Adrenal gland (tissue), 12 donors: ENCODE data around the gene LHPP. TPM values are rescaled to one million over a fixed set of nuclear protein-coding genes. Genes with fewer than 3 reads are reported as not detected.

Experiments used
- DNase-seq, 7 donors: peaks; one replicate each; pipeline ENCODE4 v3.0.0-alpha.2; 2019 to 2020
- H3K27ac ChIP-seq, 5 donors: fragments of 200-600 bp; sonication (generic) in 4 of 5; 1 replicate in 3 of 5; 2 replicates in 2 of 5; pipeline versions ENCODE4 v1.5.1 to v1.8.0; 2016 to 2020; ENCODE audit warnings: mild to moderate bottlenecking in 1 of 5
- H3K27me3 ChIP-seq: fragments of 200-600 bp; 2 replicates; pipeline ENCODE4 v1.8.0; 2021
- H3K36me3 ChIP-seq, 2 donors: fragments of 200-600 bp; replicated peaks in 1 of 2; 1 replicate in 1 of 2; 2 replicates in 1 of 2; pipeline versions ENCODE4 v1.5.1 to v1.8.0; 2018 to 2022
- H3K4me1 ChIP-seq, 2 donors: fragments of 200-600 bp; replicated peaks in 1 of 2; 1 replicate in 1 of 2; 2 replicates in 1 of 2; pipeline versions ENCODE4 v1.5.1 to v1.8.0; 2018 to 2021
- H3K4me3 ChIP-seq, 4 donors: fragments of 200-600 bp; sonication (generic) in 3 of 4; one replicate each; pipeline ENCODE4 v1.5.1; 2016 to 2018
- H3K9me3 ChIP-seq, 3 donors: fragments of 200-600 bp; sonication (generic) in 1 of 3; replicated peaks in 1 of 3; 1 replicate in 2 of 3; 2 replicates in 1 of 3; pipeline versions ENCODE4 v1.5.1 to v1.8.0; 2016 to 2021
- CTCF ChIP-seq, 6 experiments: fragments of 450-650 bp in 4 of 6; fragments of 200-600 bp in 2 of 6; sonication (generic) in 1 of 6; IDR thresholded peaks; 1 replicate in 5 of 6; 2 replicates in 1 of 6; pipeline versions ENCODE4 v1.5.1 to v1.8.0; 2016 to 2021; ENCODE audit warnings: antibody characterized with exemption in 6 of 6, mild to moderate bottlenecking in 2 of 6, moderate library complexity in 1 of 6
- POLR2A ChIP-seq, 2 donors: fragments of 450-650 bp; IDR thresholded peaks; one replicate each; pipeline ENCODE4 v1.6.1; 2017; ENCODE audit warnings: antibody characterized with exemption in 2 of 2, mild to moderate bottlenecking in 2 of 2, moderate library complexity in 1 of 2
- WGBS, 4 donors: extraction: QIAGEN DNeasy Blood & Tissue Kit in 2 of 4; methylation state at CpG; one replicate each; pipeline versions ENCODE4 v1.1.5 to v1.1.7; 2013 to 2017; 5-methylcytosine and 5-hydroxymethylcytosine counted together
- intact Hi-C, 2 donors: fragments of 100-400 bp; cut with DNase I; formaldehyde crosslinking; loops; one replicate each; pipeline versions ENCODE4 v1.14.1 to v1.15.0; 2022 to 2023
- polyA plus RNA-seq, 3 donors: library from polyadenylated mRNA; stranded (reverse); fragments of 200-250 nt in 2 of 3; fragments of 350-450 nt in 1 of 3; fragmentation: Illumina TruSeq in 1 of 3; extraction: RNeasy Lipid Tissue Mini Kit (QIAGEN cat#74804) in 1 of 3; gene quantifications; one replicate each; pipeline ENCODE4 v1.2.3, GENCODE V29; 2013 to 2014
- total RNA-seq, 9 donors: library from RNA; depleted of rRNA in 4 of 9; stranded (reverse); fragments of >200 nt in 4 of 9; fragments of 120-200 nt in 1 of 9; fragmentation: NEBNext Ultra II Directional in 1 of 9; extraction: Animal tissue kit (Norgen Biotek cat#: 25700) in 1 of 9; gene quantifications; one replicate each; pipeline versions ENCODE4 v1.1.0 to v1.2.4, GENCODE V29; 2013 to 2023
- donor health status: healthy with polysubstance abuse.
- donor health status: Bipolar disorder and iron deficiency.
- donor health status: DM: yes; HTN: yes; CAD: no.
- donor health status: DM: no; HTN: no; CAD: no.
- donor health status: DM: no; HTN: no; CAD: no.
- donor health status: DM: yes; HTN: yes; CAD: no.

LHPP gene
- total and polyA plus RNA-seq, 12 donors = 10.5 to 70.1 (median 43.4) TPM

- no peak overlapping the region for H3K27ac ChIP-seq
- H3K36me3 ChIP-seq = no peaks in the 10 kb centered on the region
- no peaks in the 10 kb centered on the region for H3K9me3 ChIP-seq
- intact Hi-C loops = no loop called here
- H3K4me3 ChIP-seq = no peak overlapping the region
- no peaks in the 10 kb centered on the region for H3K27me3 ChIP-seq
- 66 to 93% (median 88%) methylated on average over 2 of the region's 2 CpGs for WGBS, 4 donors
- TF ChIP-seq POLR2A (IDR thresholded peaks at IDR 0.05) (no peak), CTCF (IDR thresholded peaks at IDR 0.05) (no peak)
- DNase-seq = no peak
- H3K4me1 ChIP-seq = peaks cover 5 to 11% of the 10 kb centered on the region in 2 donors
These were observed 2.7 kb upstream of the LHPP start for GRCh38 chr10:124458889-124459288.

- Histone ChIP-seq H3K27ac (no peak overlapping the region), H3K27me3 (no peaks in the 10 kb centered on the region), H3K4me3 (no peak overlapping the region), H3K36me3 (no peaks in the 10 kb centered on the region), H3K4me1 (peaks cover 8 to 16% of the 10 kb centered on the region in 2 donors), H3K9me3 (no peaks in the 10 kb centered on the region)
- intact Hi-C loops = no loop called here
- TF ChIP-seq CTCF (IDR thresholded peaks at IDR 0.05) = no peak
- no peak for TF ChIP-seq POLR2A (IDR thresholded peaks at IDR 0.05)
- 28 to 50% (median 43%) methylated on average over 1 of the region's 1 CpG for WGBS, 4 donors
- no peak for DNase-seq
These were observed 2.2 kb upstream of the LHPP start for GRCh38 chr10:124459395-124459794.

GRCh38 chr10:124460144-124460543 lies 1.5 kb upstream of the LHPP start:
- H3K27ac ChIP-seq = no peak overlapping the region
- H3K4me3 ChIP-seq = no peak overlapping the region
- no peaks in the 10 kb centered on the region for H3K27me3 ChIP-seq
- 71 to 84% (median 79%) methylated on average over 4 to 5 of the region's 5 CpGs for WGBS, 4 donors
- intact Hi-C loops = no loop called here
- peaks cover 14 to 22% of the 10 kb centered on the region in 2 donors for H3K4me1 ChIP-seq
- no peaks in the 10 kb centered on the region for H3K36me3 ChIP-seq
- TF ChIP-seq CTCF (IDR thresholded peaks at IDR 0.05) (no peak), POLR2A (IDR thresholded peaks at IDR 0.05) (no peak)
- DNase-seq = no peak
- no peaks in the 10 kb centered on the region for H3K9me3 ChIP-seq

- Histone ChIP-seq H3K36me3 (no peaks in the 10 kb centered on the region), H3K4me3 (peak overlapping the region in 3 of 4 donors; percentile 57 to 98 (median 60)), H3K27me3 (no peaks in the 10 kb centered on the region), H3K9me3 (no peaks in the 10 kb centered on the region), H3K4me1 (peaks cover 22 to 41% of the 10 kb centered on the region in 2 donors), H3K27ac (peak overlapping the region in 2 of 5 donors; percentile 84 to 94)
- no peak for DNase-seq
- no peak for TF ChIP-seq POLR2A (IDR thresholded peaks at IDR 0.05)
- intact Hi-C loops = no loop called here
- 73 to 75% (median 74%) methylated on average over 8 of the region's 8 CpGs for WGBS, 4 donors
These were observed 699 bp downstream of the LHPP start for GRCh38 chr10:124462348-124462695.
